Liver (tissue), 9 donors: ENCODE measurements around the gene TSKU. TPM values are rescaled to one million over a fixed set of nuclear protein-coding genes. Genes with fewer than 3 reads are reported as not detected.

Source experiments
- DNase-seq: peaks from one replicate; pipeline ENCODE4 v3.0.0-alpha.2; 2017; ENCODE audit warnings: low spot score
- H3K27ac ChIP-seq, 2 donors: one replicate each; pipeline ENCODE4 v1.7.0; 2013; ENCODE audit warnings: inconsistent platforms in 2 of 2, low read length in 2 of 2, control low read depth in 1 of 2, low read depth in 1 of 2, mild to moderate bottlenecking in 1 of 2
- H3K27me3 ChIP-seq, 4 donors: one replicate each; pipeline versions ENCODE4 v1.6.1 to v1.7.0; 2013; ENCODE audit warnings: low read length in 3 of 4, inconsistent platforms in 1 of 4, mild to moderate bottlenecking in 1 of 4, moderate library complexity in 1 of 4; ENCODE audit not compliant: control insufficient read depth in 4 of 4, insufficient read depth in 4 of 4
- H3K36me3 ChIP-seq, 4 donors: one replicate each; pipeline versions ENCODE4 v1.6.1 to v1.7.0; 2013; ENCODE audit warnings: low read length in 3 of 4, mild to moderate bottlenecking in 3 of 4, low read depth in 1 of 4, moderate library complexity in 1 of 4; ENCODE audit not compliant: control insufficient read depth in 4 of 4, insufficient read depth in 3 of 4
- H3K4me1 ChIP-seq, 4 donors: one replicate each; pipeline versions ENCODE4 v1.6.1 to v1.7.0; 2013; ENCODE audit warnings: low read length in 3 of 4, mild to moderate bottlenecking in 3 of 4, moderate library complexity in 1 of 4; ENCODE audit not compliant: control insufficient read depth in 4 of 4, insufficient read depth in 4 of 4
- H3K4me3 ChIP-seq, 3 donors: one replicate each; pipeline versions ENCODE4 v1.6.1 to v1.7.0; 2013; ENCODE audit warnings: low read length in 3 of 3, control low read depth in 1 of 3, low read depth in 1 of 3, mild to moderate bottlenecking in 1 of 3
- H3K9ac ChIP-seq, 2 donors: one replicate each; pipeline ENCODE4 v1.7.0; 2013; ENCODE audit warnings: low read length in 2 of 2, mild to moderate bottlenecking in 2 of 2, moderate library complexity in 2 of 2, control low read depth in 1 of 2, low read depth in 1 of 2
- H3K9me3 ChIP-seq, 4 donors: one replicate each; pipeline versions ENCODE4 v1.6.1 to v1.7.0; 2013; ENCODE audit warnings: low read length in 3 of 4; ENCODE audit not compliant: control insufficient read depth in 4 of 4
- ATF3 ChIP-seq: IDR thresholded peaks from 2 replicates; pipeline ENCODE4 v1.6.1; 2016; ENCODE audit warnings: antibody characterized with exemption
- CTCF ChIP-seq: fragments of 150-350 bp; IDR thresholded peaks from 2 replicates; pipeline ENCODE4 v1.5.1; 2017; ENCODE audit warnings: improper control_type of control experiment, low read depth, low read length; ENCODE audit not compliant: missing input control
- EGR1 ChIP-seq, 2 donors: IDR thresholded peaks; 2 replicates each; pipeline ENCODE4 v1.6.1; 2016 to 2018; ENCODE audit warnings: antibody characterized with exemption in 2 of 2, low read depth in 2 of 2
- HNF4A ChIP-seq, 2 donors: conservative IDR thresholded peaks; 2 replicates each; pipeline ENCODE4 v1.6.1; 2016; ENCODE audit warnings: antibody characterized with exemption in 2 of 2, mild to moderate bottlenecking in 2 of 2
- HNF4G ChIP-seq: IDR thresholded peaks from 2 replicates; pipeline ENCODE4 v1.6.1; 2016; ENCODE audit warnings: antibody characterized with exemption
- NR2F2 ChIP-seq: IDR thresholded peaks from 2 replicates; pipeline ENCODE4 v1.6.1; 2016; ENCODE audit warnings: antibody characterized with exemption
- RAD21 ChIP-seq, 2 donors: IDR thresholded peaks; 2 replicates each; pipeline ENCODE4 v1.6.1; 2016; ENCODE audit warnings: antibody characterized with exemption in 2 of 2, mild to moderate bottlenecking in 2 of 2
- TAF1 ChIP-seq: conservative IDR thresholded peaks from 2 replicates; pipeline ENCODE4 v1.6.1; 2016; ENCODE audit warnings: antibody characterized with exemption, mild to moderate bottlenecking
- WGBS: extraction: QIAGEN DNeasy Blood & Tissue Kit; methylation state at CpG from one replicate; pipeline ENCODE4 v1.1.7; 2013; 5-methylcytosine and 5-hydroxymethylcytosine counted together
- polyA plus RNA-seq, 2 donors: library from polyadenylated mRNA; stranded (reverse) in 1 of 2; unstranded in 1 of 2; fragments of 200-250 nt in 1 of 2; fragments of >200 nt in 1 of 2; fragmentation: Nextera tagmentation in 1 of 2; extraction: Ambion mirVana in 1 of 2; gene quantifications; one replicate each; pipeline versions ENCODE4 v1.2.1 to v1.2.3, GENCODE V29; 2013 to 2015
- total RNA-seq, 2 donors: library from RNA; depleted of rRNA; stranded (reverse); fragments of >200 nt; gene quantifications; one replicate each; pipeline ENCODE4 v1.2.3, GENCODE V29; 2014
- TF ChIP-seq, protein P1 (sequence below): IDR thresholded peaks from 2 replicates; pipeline ENCODE4 v1.6.1; 2016; ENCODE audit warnings: antibody characterized with exemption, mild to moderate bottlenecking
- TF ChIP-seq, protein P2 (sequence below): IDR thresholded peaks from 2 replicates; pipeline ENCODE4 v1.6.1; 2016; ENCODE audit warnings: antibody characterized with exemption
- donor health status: healthy.
- donor health status: healthy.
- donor health status: healthy.
- donor health status: healthy.
- donor health status: healthy.

TSKU gene
- total and polyA plus RNA-seq, 4 donors: 3.3 to 492 (median 46.0) TPM

- no peak for TF ChIP-seq ATF3
These were observed 22.2 kb downstream of the TSKU start (continued) for GRCh38 chr11:76805206-76805913.

- TF ChIP-seq HNF4G: no peak
- TF ChIP-seq, protein P1, sequence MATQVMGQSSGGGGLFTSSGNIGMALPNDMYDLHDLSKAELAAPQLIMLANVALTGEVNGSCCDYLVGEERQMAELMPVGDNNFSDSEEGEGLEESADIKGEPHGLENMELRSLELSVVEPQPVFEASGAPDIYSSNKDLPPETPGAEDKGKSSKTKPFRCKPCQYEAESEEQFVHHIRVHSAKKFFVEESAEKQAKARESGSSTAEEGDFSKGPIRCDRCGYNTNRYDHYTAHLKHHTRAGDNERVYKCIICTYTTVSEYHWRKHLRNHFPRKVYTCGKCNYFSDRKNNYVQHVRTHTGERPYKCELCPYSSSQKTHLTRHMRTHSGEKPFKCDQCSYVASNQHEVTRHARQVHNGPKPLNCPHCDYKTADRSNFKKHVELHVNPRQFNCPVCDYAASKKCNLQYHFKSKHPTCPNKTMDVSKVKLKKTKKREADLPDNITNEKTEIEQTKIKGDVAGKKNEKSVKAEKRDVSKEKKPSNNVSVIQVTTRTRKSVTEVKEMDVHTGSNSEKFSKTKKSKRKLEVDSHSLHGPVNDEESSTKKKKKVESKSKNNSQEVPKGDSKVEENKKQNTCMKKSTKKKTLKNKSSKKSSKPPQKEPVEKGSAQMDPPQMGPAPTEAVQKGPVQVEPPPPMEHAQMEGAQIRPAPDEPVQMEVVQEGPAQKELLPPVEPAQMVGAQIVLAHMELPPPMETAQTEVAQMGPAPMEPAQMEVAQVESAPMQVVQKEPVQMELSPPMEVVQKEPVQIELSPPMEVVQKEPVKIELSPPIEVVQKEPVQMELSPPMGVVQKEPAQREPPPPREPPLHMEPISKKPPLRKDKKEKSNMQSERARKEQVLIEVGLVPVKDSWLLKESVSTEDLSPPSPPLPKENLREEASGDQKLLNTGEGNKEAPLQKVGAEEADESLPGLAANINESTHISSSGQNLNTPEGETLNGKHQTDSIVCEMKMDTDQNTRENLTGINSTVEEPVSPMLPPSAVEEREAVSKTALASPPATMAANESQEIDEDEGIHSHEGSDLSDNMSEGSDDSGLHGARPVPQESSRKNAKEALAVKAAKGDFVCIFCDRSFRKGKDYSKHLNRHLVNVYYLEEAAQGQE: no peak
- TF ChIP-seq RAD21 (IDR thresholded peaks at IDR 0.05): no peak
- no peak for TF ChIP-seq CTCF
- no peak for TF ChIP-seq NR2F2
- Histone ChIP-seq H3K27me3 (no peaks in the 10 kb centered on the region), H3K4me1 (peaks cover 0 to 41% (median 28%) of the 10 kb centered on the region in 4 donors), H3K9me3 (no peaks in the 10 kb centered on the region), H3K36me3 (no peaks in the 10 kb centered on the region), H3K4me3 (no peak overlapping the region), H3K9ac (no peak overlapping the region), H3K27ac (no peak overlapping the region)
- 96% methylated on average over 7 of the region's 7 CpGs for WGBS
- peak; percentile 25 for DNase-seq
These were observed 23.0 kb downstream of the TSKU start for GRCh38 chr11:76806131-76806530.

DNA sequence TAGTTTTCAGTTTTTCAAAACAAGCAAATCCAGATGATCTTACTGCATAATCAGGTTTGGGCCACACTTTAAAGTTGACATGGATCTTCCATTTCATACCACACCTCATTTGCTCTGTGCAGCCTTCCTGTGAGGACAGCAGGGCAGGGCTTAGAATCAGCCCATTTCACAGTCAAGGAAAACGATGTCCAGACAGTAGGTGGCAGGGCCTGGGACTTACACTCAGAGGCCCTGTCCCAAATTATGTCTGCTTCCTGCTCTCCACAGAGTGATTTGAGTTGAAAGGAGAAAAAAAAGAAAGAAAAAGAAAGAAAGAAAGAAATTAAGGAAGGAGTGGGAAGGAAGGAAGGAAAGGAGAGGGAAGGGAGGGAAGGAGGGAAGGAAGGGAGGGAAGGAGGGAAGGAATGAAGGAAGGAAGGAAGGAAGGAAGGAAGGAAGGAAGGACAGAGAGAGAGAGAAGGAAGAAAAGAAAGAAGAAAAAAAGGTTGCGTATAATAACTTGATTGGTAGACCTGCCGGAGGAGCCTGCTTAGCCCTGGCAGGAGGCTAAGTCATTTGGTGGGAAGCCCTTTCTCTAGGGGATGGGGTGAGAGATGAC lies 23.6 kb downstream of the TSKU start:
- H3K36me3 ChIP-seq: no peaks in the 10 kb centered on the region
- H3K4me1 ChIP-seq: peaks cover 0 to 35% (median 22%) of the 10 kb centered on the region in 4 donors
- no peaks in the 10 kb centered on the region for H3K9me3 ChIP-seq
- H3K4me3 ChIP-seq: no peak overlapping the region
- peak overlapping the region in 1 of 2 donors; percentile 55 for H3K27ac ChIP-seq
- DNase-seq: no peak
- 88% methylated on average over 3 of the region's 3 CpGs for WGBS
- no peak overlapping the region for H3K9ac ChIP-seq
- H3K27me3 ChIP-seq: no peaks in the 10 kb centered on the region
- no peak for TF ChIP-seq TAF1
- TF ChIP-seq, protein P2, sequence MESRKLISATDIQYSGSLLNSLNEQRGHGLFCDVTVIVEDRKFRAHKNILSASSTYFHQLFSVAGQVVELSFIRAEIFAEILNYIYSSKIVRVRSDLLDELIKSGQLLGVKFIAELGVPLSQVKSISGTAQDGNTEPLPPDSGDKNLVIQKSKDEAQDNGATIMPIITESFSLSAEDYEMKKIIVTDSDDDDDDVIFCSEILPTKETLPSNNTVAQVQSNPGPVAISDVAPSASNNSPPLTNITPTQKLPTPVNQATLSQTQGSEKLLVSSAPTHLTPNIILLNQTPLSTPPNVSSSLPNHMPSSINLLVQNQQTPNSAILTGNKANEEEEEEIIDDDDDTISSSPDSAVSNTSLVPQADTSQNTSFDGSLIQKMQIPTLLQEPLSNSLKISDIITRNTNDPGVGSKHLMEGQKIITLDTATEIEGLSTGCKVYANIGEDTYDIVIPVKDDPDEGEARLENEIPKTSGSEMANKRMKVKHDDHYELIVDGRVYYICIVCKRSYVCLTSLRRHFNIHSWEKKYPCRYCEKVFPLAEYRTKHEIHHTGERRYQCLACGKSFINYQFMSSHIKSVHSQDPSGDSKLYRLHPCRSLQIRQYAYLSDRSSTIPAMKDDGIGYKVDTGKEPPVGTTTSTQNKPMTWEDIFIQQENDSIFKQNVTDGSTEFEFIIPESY: no peak
- TF ChIP-seq ATF3: no peak
- no peak for TF ChIP-seq HNF4A (conservative IDR thresholded peaks at IDR 0.05)
- no peak for TF ChIP-seq RAD21 (IDR thresholded peaks at IDR 0.05)
- no peak for TF ChIP-seq EGR1 (IDR thresholded peaks at IDR 0.05; ENCODE audit: low read depth in 2 of 2)
